SU-DHL-6 (cell line): ENCODE measurements around the gene NFIA.

ENCODE experiments used
- H2AFZ ChIP-seq: fragments of 200-600 bp; sonication (generic); 2 replicates; pipeline ENCODE4 v1.6.1; 2014; ENCODE audit warnings: low read depth, mild to moderate bottlenecking, moderate library complexity, mixed read lengths, antibody characterized with exemption, low read length; ENCODE audit not compliant: severe bottlenecking
- H3F3A ChIP-seq: fragments of 200-600 bp; shearing (Covaris generic); 2 replicates; pipeline ENCODE4 v1.6.0; 2016; ENCODE audit warnings: antibody characterized with exemption, mild to moderate bottlenecking; ENCODE audit not compliant: insufficient read depth
- H3K27ac ChIP-seq: fragments of 200-600 bp; sonication (generic); 2 replicates; pipeline ENCODE4 v1.5.1; 2016; ENCODE audit warnings: low read depth, mild to moderate bottlenecking, low read length, moderate library complexity, mixed read lengths
- H3K27me3 ChIP-seq: fragments of 200-600 bp; sonication (generic), shearing (Covaris generic); 2 replicates; pipeline ENCODE4 v1.6.0; 2014; ENCODE audit warnings: mild to moderate bottlenecking, low read length
- H3K36me3 ChIP-seq: fragments of 200-600 bp; sonication (generic); 2 replicates; pipeline ENCODE4 v1.6.1; 2014; ENCODE audit warnings: mild to moderate bottlenecking, low read length, mixed read lengths
- H3K4me2 ChIP-seq: fragments of 300-600, 200-600 bp; shearing (Covaris generic), sonication (generic); 2 replicates; pipeline ENCODE4 v1.6.0; 2014; ENCODE audit warnings: low read length, low read depth, mild to moderate bottlenecking; ENCODE audit not compliant: poor library complexity, severe bottlenecking
- H3K4me3 ChIP-seq: fragments of 200-600 bp; sonication (generic); 2 replicates; pipeline ENCODE4 v1.5.1; 2014; ENCODE audit warnings: antibody characterized with exemption, low read length, mild to moderate bottlenecking, mixed read lengths; ENCODE audit not compliant: insufficient read depth, poor library complexity, severe bottlenecking
- H3K79me2 ChIP-seq: fragments of 200-600 bp; sonication (generic); 2 replicates; pipeline ENCODE4 v1.6.1; 2014; ENCODE audit warnings: mild to moderate bottlenecking, low read length, moderate library complexity; ENCODE audit not compliant: insufficient read depth
- H3K9ac ChIP-seq: fragments of 200-600 bp; sonication (generic); 2 replicates; pipeline ENCODE4 v1.7.0; 2014; ENCODE audit warnings: mild to moderate bottlenecking, low read length
- H3K9me2 ChIP-seq: fragments of 200-600 bp; sonication (generic); replicated peaks from 2 replicates; pipeline ENCODE4 v1.6.1; 2014; ENCODE audit warnings: low read length; ENCODE audit not compliant: insufficient read depth
- H3K9me3 ChIP-seq: fragments of 200-600 bp; sonication (generic); 2 replicates; pipeline ENCODE4 v1.6.1; 2014; ENCODE audit warnings: low read length, mixed read lengths; ENCODE audit not compliant: insufficient read depth
- H4K20me1 ChIP-seq: fragments of 200-600 bp; sonication (generic); 2 replicates; pipeline ENCODE4 v1.6.1; 2014; ENCODE audit warnings: low read depth, mild to moderate bottlenecking, antibody characterized with exemption, low read length, moderate library complexity, mixed read lengths
- CTCF ChIP-seq: fragments of 200-600 bp; sonication (generic); IDR thresholded peaks from one replicate; pipeline ENCODE4 v1.5.1; 2017; ENCODE audit warnings: antibody characterized with exemption, mild to moderate bottlenecking, low read length, moderate library complexity; ENCODE audit not compliant: insufficient read depth, poor library complexity, severe bottlenecking
- EZH2phosphoT487 ChIP-seq: fragments of 200-600 bp; sonication (generic), shearing (Covaris generic); conservative IDR thresholded peaks from 2 replicates; pipeline ENCODE4 v1.6.1; 2018; ENCODE audit warnings: mild to moderate bottlenecking, antibody characterized with exemption, low read length, moderate library complexity, mixed read lengths

Gene NFIA

DNA sequence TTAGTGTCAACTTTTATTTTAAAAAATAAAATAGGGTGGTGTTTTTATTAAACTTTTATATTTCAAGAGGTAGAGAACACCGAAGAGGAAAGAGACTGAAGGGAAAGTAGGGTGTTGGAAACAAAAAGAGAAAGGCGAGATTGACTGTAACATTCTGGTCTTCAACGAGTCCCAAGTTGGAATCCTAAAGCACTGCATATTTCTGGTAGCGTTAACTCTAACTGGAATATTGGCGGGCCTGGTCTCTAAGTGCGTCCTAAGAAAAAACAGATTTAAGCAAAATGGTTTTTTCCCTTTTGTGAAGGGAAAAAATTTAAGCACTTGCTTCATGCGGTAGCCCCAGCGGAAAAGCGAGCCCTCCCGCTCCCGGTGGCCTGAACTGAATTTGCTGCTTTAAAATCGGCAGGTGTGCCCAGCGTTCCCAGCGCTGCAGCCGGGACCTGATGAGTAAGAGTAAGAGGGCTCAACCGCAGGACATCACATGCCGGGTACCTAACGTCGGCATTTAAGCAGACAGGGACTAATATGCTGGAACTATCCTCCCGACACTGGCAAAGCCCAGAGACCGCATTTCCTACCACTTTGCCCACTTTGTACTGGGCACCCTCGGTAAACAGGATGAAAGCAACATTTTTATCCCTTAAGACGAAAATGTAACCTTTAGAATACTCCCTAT is 30.5 kb upstream of the NFIA start:
- no peak overlapping the region for H3K4me2 ChIP-seq
- H2AFZ ChIP-seq = no peak overlapping the region
- no peaks in the 10 kb centered on the region for H3K9me2 ChIP-seq
- H4K20me1 ChIP-seq = no peaks in the 10 kb centered on the region
- H3F3A ChIP-seq = peaks cover 6% of the 10 kb centered on the region; the same call in 1 of the 2 replicates
- no peaks in the 10 kb centered on the region for H3K79me2 ChIP-seq
- H3K9me3 ChIP-seq = no peaks in the 10 kb centered on the region
- H3K4me3 ChIP-seq = no peak overlapping the region
- no peaks in the 10 kb centered on the region for H3K36me3 ChIP-seq
- no peak for TF ChIP-seq CTCF
- no peak for TF ChIP-seq EZH2phosphoT487
- no peak overlapping the region for H3K9ac ChIP-seq
- no peaks in the 10 kb centered on the region for H3K27me3 ChIP-seq
- H3K27ac ChIP-seq = no peak overlapping the region

- TF ChIP-seq CTCF = no peak
- TF ChIP-seq EZH2phosphoT487 = no peak
- Histone ChIP-seq H3K4me2 (peak overlapping the region; percentile 51), H3K4me3 (no peak overlapping the region), H3K79me2 (no peaks in the 10 kb centered on the region), H3K9me3 (no peaks in the 10 kb centered on the region), H4K20me1 (no peaks in the 10 kb centered on the region), H3K36me3 (no peaks in the 10 kb centered on the region), H2AFZ (no peak overlapping the region), H3K9ac (no peak overlapping the region), H3F3A (peaks cover 6% of the 10 kb centered on the region; the same call in 1 of the 2 replicates), H3K27ac (no peak overlapping the region), H3K9me2 (no peaks in the 10 kb centered on the region), H3K27me3 (no peaks in the 10 kb centered on the region)
These were observed 29.8 kb upstream of the NFIA start for GRCh38 chr1:61052395-61053225.

DNA sequence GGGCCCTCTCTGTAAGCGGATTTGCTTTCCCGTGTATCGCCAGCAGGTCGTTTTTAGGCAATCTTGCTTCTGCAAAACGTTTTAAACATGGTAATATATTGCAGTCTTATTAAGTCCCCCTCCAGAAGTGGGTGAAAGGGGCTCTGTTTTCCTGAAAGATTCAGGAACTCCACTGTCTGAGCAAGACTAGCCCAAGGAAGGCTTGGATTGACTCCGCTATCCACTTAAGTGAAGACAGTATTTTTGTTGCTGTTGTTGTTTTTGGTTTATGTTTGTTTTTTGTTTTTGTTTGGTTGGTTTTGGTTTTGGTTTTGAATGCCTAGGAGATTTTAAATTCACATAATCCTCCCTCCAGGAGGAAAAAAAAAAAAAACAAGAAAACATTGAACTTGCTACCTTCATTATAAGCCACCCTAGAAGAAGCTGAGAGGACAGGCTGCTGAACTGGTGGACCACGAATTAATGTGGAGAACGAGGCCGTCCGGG is 29.1 kb upstream of the NFIA start:
- TF ChIP-seq EZH2phosphoT487 = no peak
- TF ChIP-seq CTCF = no peak
- Histone ChIP-seq H3K36me3 (no peaks in the 10 kb centered on the region), H3K9me2 (no peaks in the 10 kb centered on the region), H3F3A (peaks cover 9% of the 10 kb centered on the region; the same call in 1 of the 2 replicates), H3K9ac (0 out of 2 replicates have a peak overlapping the region, but pooled peaks have one; percentile 14), H3K9me3 (no peaks in the 10 kb centered on the region), H4K20me1 (no peaks in the 10 kb centered on the region), H2AFZ (peak overlapping the region; percentile 61), H3K4me2 (peak overlapping the region; percentile 51), H3K27ac (no peak overlapping the region), H3K4me3 (peak overlapping the region; percentile 38), H3K79me2 (no peaks in the 10 kb centered on the region), H3K27me3 (no peaks in the 10 kb centered on the region)
